NCI-H2081 (cell line): ENCODE results near the gene HTR3E.
A peak's percentile ranks its signal among the peaks of the same experiment; 100 is the strongest.

Experiments used
- DNase-seq, 2 experiments: peaks; one replicate each; lab custom pipeline; 2025; lab: John Stamatoyannopoulos, UW

Gene HTR3E

GRCh38 chr3:184155644-184156521, 59.0 kb downstream of the HTR3E start:
- peak; percentile 47 to 69 for DNase-seq

DNA sequence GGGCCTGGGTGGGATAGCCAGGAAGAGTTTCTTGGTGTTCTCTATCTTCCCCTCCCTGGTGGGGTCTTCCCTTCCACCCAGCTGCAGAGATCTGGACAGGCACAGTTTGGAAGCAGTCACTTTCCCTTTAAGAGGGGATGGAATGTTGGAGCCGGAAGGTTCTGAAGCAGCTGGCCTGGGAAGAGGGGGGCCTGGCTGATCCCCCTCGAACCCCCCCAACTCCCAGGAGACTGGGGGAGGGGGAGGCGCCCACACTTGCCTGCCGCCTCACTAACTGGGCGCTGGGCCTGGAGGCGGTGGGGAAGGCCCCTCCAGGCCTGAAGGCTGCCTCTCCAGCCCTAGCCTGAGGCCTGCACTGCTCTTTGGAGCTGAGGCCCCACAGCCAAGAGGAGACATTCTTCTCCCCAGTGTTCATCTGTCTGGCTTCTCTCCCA, 59.7 kb downstream of the HTR3E start:
- DNase-seq, result peak; percentile 26 to 61
